Measurements from ENCODE around the gene NUP50.

The NUP50 gene

GRCh38 chr22:45196308-45196707 is 32.6 kb downstream of the NUP50 start:
- no peaks in the 10 kb centered on the region for H3K9me3 Mint-ChIP-seq
- peaks cover 51% of the 10 kb centered on the region for H3K36me3 Mint-ChIP-seq (ENCODE audit: low read depth)
- DNase-seq, result no peak
- H3K27ac Mint-ChIP-seq, result no peak overlapping the region
- no peaks in the 10 kb centered on the region for H3K27me3 Mint-ChIP-seq
- H3K4me1 Mint-ChIP-seq (ENCODE audit: low read depth), result no peaks in the 10 kb centered on the region
- H3K4me3 Mint-ChIP-seq, result no peak overlapping the region

DNA sequence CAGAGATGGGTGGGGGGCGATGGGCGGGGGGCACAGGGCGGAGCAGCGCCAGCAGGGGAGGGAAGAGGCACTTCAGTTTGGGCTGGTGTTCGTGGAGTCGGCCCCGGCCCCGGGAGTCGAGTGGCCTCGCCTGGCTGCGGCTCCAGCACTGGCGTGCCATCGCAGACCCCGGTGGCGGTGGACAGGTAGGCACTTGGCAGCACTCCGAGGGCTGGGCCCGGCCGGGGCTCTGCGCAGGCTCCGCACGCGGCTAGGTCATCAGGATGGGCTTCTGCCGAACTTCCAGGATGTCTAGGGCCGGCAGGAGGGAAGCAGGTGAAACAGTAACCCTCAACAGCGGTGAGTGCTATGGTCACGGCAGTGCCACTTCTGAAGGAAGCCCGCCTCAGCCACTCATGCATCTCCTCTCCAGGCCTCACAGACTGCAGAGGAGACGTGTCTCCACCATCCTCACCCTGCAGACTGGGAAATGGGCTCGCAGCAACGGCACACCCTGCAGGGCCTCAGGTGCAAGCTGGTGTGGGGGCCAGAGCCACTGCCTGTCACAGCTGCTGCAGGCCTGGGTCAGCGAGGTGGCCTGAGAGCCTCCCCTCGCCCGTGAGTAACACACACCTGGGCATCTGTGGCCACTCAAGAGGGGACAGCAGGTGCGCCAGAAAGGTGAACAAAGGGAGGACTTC is 33.3 kb downstream of the NUP50 start:
- Mint-ChIP-seq H3K4me1 (ENCODE audit: low read depth) (no peaks in the 10 kb centered on the region), H3K27ac (no peak overlapping the region), H3K36me3 (ENCODE audit: low read depth) (peaks cover 54% of the 10 kb centered on the region), H3K9me3 (no peaks in the 10 kb centered on the region), H3K4me3 (no peak overlapping the region), H3K27me3 (no peaks in the 10 kb centered on the region)
- DNase-seq, result no peak

- Mint-ChIP-seq H3K27me3 (no peaks in the 10 kb centered on the region), H3K27ac (no peak overlapping the region), H3K4me3 (no peak overlapping the region), H3K4me1 (ENCODE audit: low read depth) (no peaks in the 10 kb centered on the region), H3K9me3 (no peaks in the 10 kb centered on the region), H3K36me3 (ENCODE audit: low read depth) (peaks cover 56% of the 10 kb centered on the region)
- peak; percentile 18 for DNase-seq
Measured at GRCh38 chr22:45197606-45198462, 34.1 kb downstream of the NUP50 start.

DNA sequence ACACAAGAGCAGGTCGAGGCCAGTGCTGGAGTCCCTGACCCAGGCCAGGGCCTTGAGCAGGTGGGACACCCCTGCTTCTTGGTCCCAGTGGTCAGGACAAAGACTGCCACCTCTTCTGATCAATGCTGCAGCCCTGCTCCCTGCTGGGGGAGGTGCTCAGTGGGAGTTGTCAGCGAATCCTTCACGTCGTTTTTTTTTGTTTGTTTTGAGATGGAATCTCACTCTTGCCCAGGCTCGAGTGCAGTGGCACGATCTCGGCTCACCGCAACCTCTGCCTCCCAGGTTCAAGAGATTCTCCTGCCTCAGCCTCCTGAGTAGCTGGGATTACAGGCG is 34.7 kb downstream of the NUP50 start:
- no peaks in the 10 kb centered on the region for H3K27me3 Mint-ChIP-seq
- H3K4me3 Mint-ChIP-seq, result no peak overlapping the region
- DNase-seq, result no peak
- peaks cover 57% of the 10 kb centered on the region for H3K36me3 Mint-ChIP-seq (ENCODE audit: low read depth)
- no peaks in the 10 kb centered on the region for H3K9me3 Mint-ChIP-seq
- no peaks in the 10 kb centered on the region for H3K4me1 Mint-ChIP-seq (ENCODE audit: low read depth)
- no peak overlapping the region for H3K27ac Mint-ChIP-seq

DNA sequence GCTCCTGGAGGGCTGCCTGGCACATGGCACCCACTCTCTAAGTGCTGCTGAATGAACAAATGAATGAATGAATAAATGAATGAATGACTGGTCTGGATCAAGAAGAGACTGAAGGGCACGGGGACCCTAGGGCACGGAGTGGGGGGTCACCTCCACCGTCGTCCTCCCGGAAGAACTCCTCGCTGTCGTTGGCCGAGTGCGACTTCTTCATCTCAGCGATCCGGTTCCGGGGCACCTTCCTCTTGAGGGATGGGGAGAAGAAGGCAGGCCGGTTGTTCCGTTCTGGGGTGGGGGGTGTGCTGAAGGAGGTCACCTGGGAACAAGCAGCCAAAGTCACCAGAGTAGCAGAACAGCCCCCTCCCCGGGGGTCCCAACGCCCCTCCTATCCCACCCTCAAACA is 36.0 kb downstream of the NUP50 start:
- no peaks in the 10 kb centered on the region for H3K27me3 Mint-ChIP-seq
- H3K36me3 Mint-ChIP-seq (ENCODE audit: low read depth), result peaks cover 65% of the 10 kb centered on the region
- peak; percentile 12 for DNase-seq

GRCh38 chr22:45200230-45200629 is 36.5 kb downstream of the NUP50 start:
- DNase-seq, result no peak
- H3K4me1 Mint-ChIP-seq (ENCODE audit: low read depth), result no peaks in the 10 kb centered on the region
- no peaks in the 10 kb centered on the region for H3K27me3 Mint-ChIP-seq
- H3K36me3 Mint-ChIP-seq (ENCODE audit: low read depth), result peaks cover 70% of the 10 kb centered on the region
- no peaks in the 10 kb centered on the region for H3K9me3 Mint-ChIP-seq
- H3K27ac Mint-ChIP-seq, result no peak overlapping the region
- H3K4me3 Mint-ChIP-seq, result no peak overlapping the region

More for the DNA sequence above, 36.0 kb downstream of the NUP50 start:
- no peaks in the 10 kb centered on the region for H3K9me3 Mint-ChIP-seq
- H3K4me3 Mint-ChIP-seq, result no peak overlapping the region
- H3K27ac Mint-ChIP-seq, result no peak overlapping the region
- no peaks in the 10 kb centered on the region for H3K4me1 Mint-ChIP-seq (ENCODE audit: low read depth)

GRCh38 chr22:45200860-45201511 is 37.3 kb downstream of the NUP50 start:
- no peak for DNase-seq
- peaks cover 67% of the 10 kb centered on the region for H3K36me3 Mint-ChIP-seq (ENCODE audit: low read depth)
- no peak overlapping the region for H3K4me3 Mint-ChIP-seq
- no peak overlapping the region for H3K27ac Mint-ChIP-seq
- no peaks in the 10 kb centered on the region for H3K27me3 Mint-ChIP-seq
- H3K9me3 Mint-ChIP-seq, result no peaks in the 10 kb centered on the region
- no peaks in the 10 kb centered on the region for H3K4me1 Mint-ChIP-seq (ENCODE audit: low read depth)

GRCh38 chr22:45201678-45202332 is 38.1 kb downstream of the NUP50 start:
- Mint-ChIP-seq H3K4me3 (no peak overlapping the region), H3K27me3 (no peaks in the 10 kb centered on the region), H3K4me1 (ENCODE audit: low read depth) (no peaks in the 10 kb centered on the region), H3K27ac (no peak overlapping the region), H3K36me3 (ENCODE audit: low read depth) (peaks cover 66% of the 10 kb centered on the region), H3K9me3 (no peaks in the 10 kb centered on the region)
- DNase-seq, result no peak

- Mint-ChIP-seq H3K27me3 (no peaks in the 10 kb centered on the region), H3K27ac (no peak overlapping the region), H3K4me1 (ENCODE audit: low read depth) (no peaks in the 10 kb centered on the region), H3K4me3 (no peak overlapping the region), H3K9me3 (no peaks in the 10 kb centered on the region), H3K36me3 (ENCODE audit: low read depth) (peaks cover 62% of the 10 kb centered on the region)
- DNase-seq, result no peak
Measured at GRCh38 chr22:45202333-45203149, 38.8 kb downstream of the NUP50 start.

- H3K27ac Mint-ChIP-seq, result no peak overlapping the region
- H3K4me3 Mint-ChIP-seq, result no peak overlapping the region
- peaks cover 59% of the 10 kb centered on the region for H3K36me3 Mint-ChIP-seq (ENCODE audit: low read depth)
- no peaks in the 10 kb centered on the region for H3K27me3 Mint-ChIP-seq
- no peak for DNase-seq
- H3K4me1 Mint-ChIP-seq (ENCODE audit: low read depth), result no peaks in the 10 kb centered on the region
- H3K9me3 Mint-ChIP-seq, result no peaks in the 10 kb centered on the region
Measured at GRCh38 chr22:45203150-45203951, 39.6 kb downstream of the NUP50 start.

DNA sequence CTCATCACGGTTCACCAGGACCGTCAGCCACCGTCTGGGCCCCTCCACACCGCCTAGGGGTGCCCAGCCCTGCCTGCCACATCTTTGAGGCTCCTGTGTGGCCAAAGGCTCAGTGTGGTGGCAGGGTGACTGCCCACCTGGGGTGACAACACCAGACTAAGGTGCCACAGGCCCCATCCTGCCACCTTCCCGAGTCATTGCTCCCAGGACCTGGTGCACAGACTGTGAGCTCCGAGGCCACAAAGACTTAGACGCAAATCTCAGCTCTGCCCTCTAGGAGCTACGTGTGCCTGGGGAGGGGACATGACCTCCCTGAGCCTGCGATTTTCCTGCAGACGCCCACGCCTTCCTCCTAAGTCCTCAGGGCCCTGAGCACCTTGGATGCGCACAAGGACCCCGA is 40.5 kb downstream of the NUP50 start:
- H3K27me3 Mint-ChIP-seq, result no peaks in the 10 kb centered on the region
- DNase-seq, result no peak
- peaks cover 55% of the 10 kb centered on the region for H3K36me3 Mint-ChIP-seq (ENCODE audit: low read depth)
- H3K4me1 Mint-ChIP-seq (ENCODE audit: low read depth), result no peaks in the 10 kb centered on the region
- H3K4me3 Mint-ChIP-seq, result no peak overlapping the region
- no peak overlapping the region for H3K27ac Mint-ChIP-seq
- no peaks in the 10 kb centered on the region for H3K9me3 Mint-ChIP-seq

- Mint-ChIP-seq H3K27me3 (no peaks in the 10 kb centered on the region), H3K27ac (no peak overlapping the region), H3K4me3 (no peak overlapping the region), H3K9me3 (no peaks in the 10 kb centered on the region), H3K4me1 (ENCODE audit: low read depth) (peaks cover 4% of the 10 kb centered on the region), H3K36me3 (ENCODE audit: low read depth) (peaks cover 55% of the 10 kb centered on the region)
- DNase-seq, result no peak
Measured at GRCh38 chr22:45204819-45205218, 41.1 kb downstream of the NUP50 start.

DNA sequence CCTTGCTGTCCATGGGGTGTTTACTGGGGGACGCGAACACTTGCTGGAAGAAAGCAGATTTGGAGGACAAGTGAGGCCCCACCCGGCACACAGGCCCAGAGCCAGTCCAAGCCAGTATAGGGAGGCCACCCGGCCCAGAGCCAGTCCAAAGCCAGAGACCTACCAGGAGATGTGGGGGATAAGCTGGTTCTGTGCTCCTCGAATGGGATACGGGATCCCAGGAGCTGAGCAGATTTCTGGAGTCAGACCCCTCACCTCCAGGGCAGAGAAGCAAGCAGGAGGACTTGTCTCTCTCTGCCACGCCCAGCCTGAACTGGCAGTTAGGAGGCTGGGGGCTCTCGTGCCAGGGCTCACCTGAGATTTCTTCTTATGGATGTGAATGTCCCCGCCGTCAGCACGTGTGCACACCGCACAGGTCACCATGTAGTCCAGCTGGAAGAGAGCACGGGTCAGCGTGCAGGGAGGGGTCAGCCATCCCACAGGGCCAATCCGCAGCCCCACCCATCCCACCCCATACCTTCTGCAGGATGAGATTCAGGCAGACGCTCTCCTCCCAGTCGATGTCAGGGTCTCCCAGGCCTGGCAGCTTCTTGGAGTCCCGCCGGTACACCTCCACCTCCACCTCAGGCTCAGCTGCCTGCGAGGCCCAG is 41.7 kb downstream of the NUP50 start:
- Mint-ChIP-seq H3K27ac (no peak overlapping the region), H3K36me3 (ENCODE audit: low read depth) (peaks cover 56% of the 10 kb centered on the region), H3K4me3 (no peak overlapping the region), H3K27me3 (no peaks in the 10 kb centered on the region), H3K4me1 (ENCODE audit: low read depth) (peaks cover 4% of the 10 kb centered on the region), H3K9me3 (no peaks in the 10 kb centered on the region)
- DNase-seq, result no peak
